Activated CD8-positive, alpha-beta T cell treated with anti-CD3 and anti-CD28 coated beads, Interleukin-2, amount 10 ng/mL, durations not matched to agents 7 days and 5 days (primary cell): ENCODE data around the gene MEX3B. TPM values are rescaled to one million over a fixed set of nuclear protein-coding genes. Genes with fewer than 3 reads are reported as not detected.

Experiments
- total RNA-seq, 2 experiments: library from RNA; stranded (reverse); gene quantifications; one replicate each; pipeline ENCODE4 v1.2.3, GENCODE V29; 2021

MEX3B gene
- total RNA-seq, 2 experiments from 2014 or later = 0.63 TPM

Other genes with a start within 250 kb of the MEX3B start
- 10 to 100 TPM; 25.9 to 29.0 TPM for gene EFL1, start 216.7 kb upstream of the MEX3B start, total RNA-seq
- 1 to 10 TPM; 1.6 to 2.0 TPM for gene SAXO2, start 216.8 kb upstream of the MEX3B start, total RNA-seq